GM12801 (cell line): ENCODE measurements around the gene LDHAL6B.

ENCODE experiments used
- CTCF ChIP-seq: IDR thresholded peaks from one replicate; pipeline ENCODE4 v1.5.1; 2011; ENCODE audit warnings: control low read depth; ENCODE audit not compliant: insufficient read length; ENCODE audit errors: extremely low read depth

LDHAL6B gene

DNA sequence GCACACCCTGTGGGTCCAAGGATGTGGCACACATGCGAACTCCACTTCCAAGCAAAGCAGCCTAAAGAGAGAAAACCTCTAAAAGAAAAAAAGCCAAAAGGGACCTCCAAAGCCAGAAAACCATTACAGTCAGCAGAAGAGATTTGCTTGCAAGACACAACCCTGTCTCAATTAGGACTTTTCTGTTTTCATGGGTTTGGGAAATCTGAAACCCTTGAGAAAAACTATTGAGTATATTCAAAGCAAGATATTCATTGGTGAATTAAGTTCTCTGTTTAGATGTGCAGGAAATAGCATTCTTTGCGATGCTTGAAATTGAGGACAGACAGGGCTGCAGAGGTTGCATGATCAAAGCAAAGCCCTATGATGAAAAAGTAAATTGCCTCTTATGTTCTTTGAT, 10.2 kb upstream of the LDHAL6B start:
- TF ChIP-seq CTCF = no peak

- no peak for TF ChIP-seq CTCF
Observed at GRCh38 chr15:59197454-59197853, 9.2 kb upstream of the LDHAL6B start.

DNA sequence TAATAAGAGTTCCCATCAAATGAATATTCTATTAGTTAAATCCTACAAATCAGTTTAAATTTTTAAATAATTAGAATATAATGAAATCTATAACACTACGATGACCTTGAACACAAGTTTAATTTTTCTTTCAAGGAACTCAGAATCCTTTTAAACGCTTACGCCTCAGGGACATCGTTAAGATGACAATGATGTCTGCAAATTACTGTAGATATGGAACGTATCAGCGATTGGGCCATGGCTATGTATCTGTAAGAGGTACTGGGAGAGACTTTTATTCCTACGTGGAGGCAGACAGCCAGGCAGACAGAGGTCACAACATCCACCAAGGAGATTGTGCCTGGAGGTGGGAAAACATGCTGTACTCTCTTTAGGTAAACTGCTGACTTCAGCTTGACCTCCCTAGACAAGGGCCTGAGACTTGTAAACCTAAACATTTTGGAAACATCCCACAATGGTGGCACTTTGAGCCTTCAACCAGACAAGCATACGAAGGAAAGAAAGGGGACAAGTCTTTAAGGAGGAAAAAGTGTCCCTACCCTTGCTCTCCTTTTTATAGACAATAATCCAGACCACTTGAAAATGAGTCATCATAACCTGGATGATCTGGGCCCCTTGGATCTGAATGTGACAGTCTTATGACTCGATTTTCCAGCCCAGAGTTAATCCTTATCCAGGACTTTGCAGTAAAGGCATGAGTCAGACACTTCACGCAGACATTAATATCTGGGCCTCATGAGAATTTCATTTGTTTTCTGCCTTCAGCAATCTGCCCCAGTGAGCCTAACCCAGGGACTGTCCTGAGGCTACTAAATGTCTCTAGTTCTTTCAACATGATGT, 6.8 kb upstream of the LDHAL6B start:
- TF ChIP-seq CTCF = no peak

GRCh38 chr15:59200560-59200959, 6.1 kb upstream of the LDHAL6B start:
- TF ChIP-seq CTCF = no peak

DNA sequence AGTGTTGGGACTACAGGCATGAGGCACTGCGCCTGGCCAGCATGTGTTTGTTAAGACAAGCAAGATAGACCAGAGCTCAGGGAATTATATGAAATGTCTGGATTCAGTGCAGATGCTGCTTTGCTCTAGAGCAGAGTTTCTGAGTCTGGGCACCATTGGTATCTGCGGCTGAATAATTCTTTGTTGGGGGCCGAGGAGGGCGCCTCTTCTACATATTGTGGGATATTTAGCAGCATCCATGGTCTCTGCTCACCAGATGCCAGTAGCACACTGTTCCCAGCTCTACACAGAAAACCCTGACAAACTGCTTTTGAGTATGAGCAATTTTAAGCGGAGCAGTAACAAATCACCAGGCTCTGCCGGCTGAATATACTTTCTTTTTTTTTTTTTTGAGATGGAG, 3.6 kb upstream of the LDHAL6B start:
- no peak for TF ChIP-seq CTCF

- no peak for TF ChIP-seq CTCF
Observed at GRCh38 chr15:59203657-59204056, 3.0 kb upstream of the LDHAL6B start.

- no peak for TF ChIP-seq CTCF
Observed at GRCh38 chr15:59205839-59206622, 612 bp upstream of the LDHAL6B start.
